BLaER1 (cell line): Measurements from ENCODE around the gene SMPX.
"Not testable (repeated sequence)": the region's sequence is repeated elsewhere in the genome, so short reads cannot be mapped to it uniquely, and the experiment has no call there.

Source experiments
- H3K27ac ChIP-seq: shearing (Covaris generic); formaldehyde crosslinking; 2 replicates; pipeline ENCODE4 v1.8.1; 2022
- H3K27me3 ChIP-seq: shearing (Covaris generic); formaldehyde crosslinking; 2 replicates; pipeline ENCODE4 v1.8.1; 2022
- H3K36me3 ChIP-seq: shearing (Covaris generic); formaldehyde crosslinking; 2 replicates; pipeline ENCODE4 v1.8.1; 2022
- H3K4me1 ChIP-seq: shearing (Covaris generic); formaldehyde crosslinking; 2 replicates; pipeline ENCODE4 v1.8.1; 2022
- H3K4me2 ChIP-seq: shearing (Covaris generic); formaldehyde crosslinking; 2 replicates; pipeline ENCODE4 v1.8.1; 2022
- H3K4me3 ChIP-seq: shearing (Covaris generic); formaldehyde crosslinking; 2 replicates; pipeline ENCODE4 v1.8.1; 2022
- H3K9ac ChIP-seq: shearing (Covaris generic); formaldehyde crosslinking; 2 replicates; pipeline ENCODE4 v1.8.1; 2022
- H3K9me3 ChIP-seq: shearing (Covaris generic); formaldehyde crosslinking; 2 replicates; pipeline ENCODE4 v1.8.1; 2022
- H4K20me1 ChIP-seq: shearing (Covaris generic); formaldehyde crosslinking; 2 replicates; pipeline ENCODE4 v1.8.1; 2022
- Cebpa-rat ChIP-seq: shearing (Covaris generic); IDR thresholded peaks from 2 replicates; pipeline ENCODE4 v1.8.1; 2022

SMPX gene

DNA sequence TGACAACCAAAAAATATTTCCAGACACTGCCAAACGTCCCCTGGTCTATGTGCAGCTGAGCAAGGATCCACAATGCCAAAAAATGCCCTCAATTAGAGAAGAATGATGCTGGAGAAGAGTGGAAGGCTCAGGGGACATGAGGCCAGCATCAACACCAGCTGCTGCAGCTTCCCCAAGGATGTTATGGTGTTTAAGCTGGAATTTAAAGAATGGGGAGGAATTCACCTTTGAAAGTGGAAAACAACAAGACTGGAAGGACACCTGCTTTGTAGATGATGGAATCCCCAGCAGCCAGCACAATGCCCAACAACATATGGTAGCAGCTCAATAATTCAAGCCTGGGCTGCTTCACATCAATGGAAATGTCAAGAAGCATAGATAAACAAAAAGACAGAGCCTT, 20.3 kb upstream of the SMPX start:
- no peak overlapping the region for H3K4me2 ChIP-seq
- no peaks in the 10 kb centered on the region for H3K4me1 ChIP-seq
- H3K4me3 ChIP-seq, result no peak overlapping the region

DNA sequence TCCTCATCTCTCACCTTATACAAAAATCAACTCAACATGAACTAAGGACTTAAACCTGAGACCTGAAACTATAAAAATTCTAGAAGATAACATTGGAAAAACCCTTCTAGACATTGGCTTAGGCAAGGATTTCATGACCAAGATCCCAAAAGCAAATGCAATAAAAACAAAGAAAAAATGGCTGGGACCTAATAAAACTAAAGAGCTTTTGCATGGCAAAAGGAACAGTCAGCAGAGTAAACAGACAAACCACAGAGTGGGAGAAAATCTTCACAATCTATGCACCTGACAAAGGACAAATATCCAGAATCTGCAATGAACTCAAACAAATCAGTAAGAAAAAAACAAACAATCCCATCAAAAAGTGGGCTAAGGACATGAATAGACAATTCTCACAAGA, 17.2 kb upstream of the SMPX start:
- H3K4me3 ChIP-seq, H3K4me2 ChIP-seq, H3K9me3 ChIP-seq, H3K9ac ChIP-seq, H3K36me3 ChIP-seq, H4K20me1 ChIP-seq, H3K4me1 ChIP-seq, H3K27ac ChIP-seq, H3K27me3 ChIP-seq: not testable (repeated sequence)

More for the DNA sequence above, 20.3 kb upstream of the SMPX start:
- no peaks in the 10 kb centered on the region for H4K20me1 ChIP-seq
- no peaks in the 10 kb centered on the region for H3K9me3 ChIP-seq
- no peaks in the 10 kb centered on the region for H3K36me3 ChIP-seq
- no peak overlapping the region for H3K27ac ChIP-seq
- no peaks in the 10 kb centered on the region for H3K27me3 ChIP-seq
- H3K9ac ChIP-seq, result no peak overlapping the region
- no peak for TF ChIP-seq Cebpa-rat

DNA sequence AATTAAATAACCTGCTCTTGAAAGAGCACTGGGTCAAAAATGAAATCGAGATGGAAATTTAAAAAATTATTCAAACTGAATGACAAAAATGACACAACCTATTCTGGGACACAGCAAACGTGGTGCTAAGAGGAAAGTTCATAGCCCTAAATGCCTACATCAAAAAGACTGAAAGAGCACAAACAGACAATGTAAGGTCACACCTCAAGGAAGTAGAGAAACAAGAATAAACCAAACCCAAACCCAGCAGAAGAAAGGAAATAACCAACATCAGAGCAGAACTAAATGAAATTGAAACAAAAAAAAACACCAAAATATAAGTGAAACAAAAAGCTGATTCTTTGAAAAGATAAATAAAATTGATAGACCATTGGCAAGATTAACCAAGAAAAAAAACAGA, 15.1 kb upstream of the SMPX start:
- not testable (repeated sequence) for H3K27ac ChIP-seq, H3K4me3 ChIP-seq, H3K9me3 ChIP-seq, H3K4me2 ChIP-seq, H3K9ac ChIP-seq, H3K27me3 ChIP-seq, H3K36me3 ChIP-seq, H3K4me1 ChIP-seq, H4K20me1 ChIP-seq

DNA sequence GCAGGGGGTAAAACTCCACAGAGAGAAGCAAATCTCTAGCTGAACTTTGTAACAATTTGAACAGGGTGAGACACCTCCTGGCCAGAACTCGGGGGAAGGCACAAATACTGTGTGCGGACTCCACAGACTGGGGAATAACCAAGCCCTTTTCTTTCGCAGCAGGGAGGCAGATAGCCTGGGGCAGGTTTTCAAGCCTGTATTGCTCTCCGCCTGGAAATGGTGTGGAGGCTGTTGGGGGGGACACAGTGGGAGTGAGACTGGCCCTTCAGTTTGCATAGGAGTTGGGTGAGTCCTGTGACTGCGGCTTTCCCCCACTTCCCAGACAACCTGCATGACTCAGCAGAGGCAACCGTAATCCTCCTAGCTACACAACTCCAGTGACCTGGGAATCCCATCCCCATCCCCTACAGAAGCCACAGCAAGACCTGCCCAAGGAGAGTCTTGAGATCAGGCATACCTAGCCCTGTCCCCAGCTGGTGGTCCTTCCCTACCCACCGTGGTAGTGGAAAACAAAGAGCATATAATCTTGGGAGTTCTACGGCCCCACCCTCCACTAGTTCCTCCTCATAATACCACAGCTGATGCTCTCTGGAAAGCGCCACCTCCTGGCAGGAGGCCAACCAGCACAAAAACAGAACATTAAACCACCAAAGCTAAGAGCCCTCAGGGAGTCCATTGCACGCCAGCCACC, 12.9 kb upstream of the SMPX start:
- Histone ChIP-seq H3K27ac (no peak overlapping the region), H3K4me2 (no peak overlapping the region), H3K27me3 (no peaks in the 10 kb centered on the region), H3K4me3 (no peak overlapping the region), H3K36me3 (no peaks in the 10 kb centered on the region), H3K9ac (no peak overlapping the region), H4K20me1 (no peaks in the 10 kb centered on the region), H3K9me3 (no peaks in the 10 kb centered on the region), H3K4me1 (no peaks in the 10 kb centered on the region)
- no peak for TF ChIP-seq Cebpa-rat

DNA sequence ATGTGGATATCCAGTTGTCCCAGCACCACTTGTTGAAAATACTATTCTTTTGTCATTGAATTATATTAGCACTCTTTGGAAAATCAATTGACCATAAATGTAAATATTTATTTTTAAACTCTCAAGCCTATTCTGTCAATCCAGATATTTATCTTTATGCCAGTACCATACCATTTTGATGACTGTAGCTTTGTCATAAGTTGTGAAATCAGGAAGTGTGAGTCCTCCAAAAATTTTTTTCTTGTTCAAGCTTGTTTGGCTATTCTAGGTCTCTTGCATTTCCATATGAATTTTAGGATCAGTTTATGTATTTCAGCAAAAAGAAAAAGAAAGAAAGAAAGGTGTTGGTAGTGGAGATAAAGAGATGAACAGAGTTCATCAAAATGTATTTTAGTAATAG, 8.2 kb upstream of the SMPX start:
- Histone ChIP-seq H3K4me3 (no peak overlapping the region), H3K4me2 (no peak overlapping the region), H3K27me3 (no peaks in the 10 kb centered on the region), H3K4me1 (no peaks in the 10 kb centered on the region), H3K9ac (no peak overlapping the region), H3K36me3 (no peaks in the 10 kb centered on the region), H3K9me3 (no peaks in the 10 kb centered on the region), H4K20me1 (no peaks in the 10 kb centered on the region), H3K27ac (no peak overlapping the region)
- TF ChIP-seq Cebpa-rat, result no peak

DNA sequence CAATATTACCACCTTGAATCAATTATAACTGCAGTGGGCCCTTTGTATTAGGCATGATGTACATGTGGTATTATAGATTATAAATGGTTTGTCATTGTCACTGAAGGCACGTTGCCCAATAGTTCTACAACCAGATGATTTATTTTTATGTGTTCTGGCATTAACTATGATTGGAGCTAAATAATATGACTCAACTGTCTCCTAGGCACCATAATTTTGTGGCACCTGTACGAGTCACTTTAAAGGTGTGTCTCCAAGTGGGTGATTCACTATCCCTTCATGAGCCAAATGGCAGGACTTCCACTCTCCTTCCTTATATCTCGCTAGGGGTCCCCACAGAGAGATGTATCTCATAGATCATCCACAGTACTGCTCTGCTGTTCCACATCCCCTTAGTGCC, 6.1 kb upstream of the SMPX start:
- Histone ChIP-seq H4K20me1 (no peaks in the 10 kb centered on the region), H3K27ac (no peak overlapping the region), H3K4me3 (no peak overlapping the region), H3K9ac (no peak overlapping the region), H3K9me3 (no peaks in the 10 kb centered on the region), H3K36me3 (no peaks in the 10 kb centered on the region), H3K27me3 (no peaks in the 10 kb centered on the region), H3K4me2 (no peak overlapping the region), H3K4me1 (no peaks in the 10 kb centered on the region)
- TF ChIP-seq Cebpa-rat, result no peak

DNA sequence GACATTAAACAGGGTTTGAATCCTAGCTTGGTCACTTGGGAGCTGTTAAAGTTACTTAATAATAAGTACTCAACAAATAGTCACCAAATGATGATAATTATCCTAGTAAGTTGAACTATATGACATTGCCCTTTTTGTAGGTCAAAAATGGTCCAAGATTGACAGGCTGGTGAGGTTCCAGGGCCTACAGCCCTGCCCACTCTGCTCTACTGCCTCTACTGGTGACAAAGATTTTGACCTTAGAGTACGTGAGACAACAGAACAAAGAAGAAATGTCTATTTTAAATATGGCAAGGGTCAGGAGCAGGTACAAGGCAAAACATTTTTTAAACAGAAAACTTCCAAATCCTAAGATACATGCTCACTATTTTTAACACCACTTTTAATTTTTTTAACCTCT, 572 bp upstream of the SMPX start:
- Histone ChIP-seq H3K4me2 (no peak overlapping the region), H3K4me3 (no peak overlapping the region), H3K36me3 (no peaks in the 10 kb centered on the region), H3K9me3 (no peaks in the 10 kb centered on the region), H4K20me1 (no peaks in the 10 kb centered on the region), H3K27me3 (no peaks in the 10 kb centered on the region), H3K9ac (no peak overlapping the region), H3K27ac (no peak overlapping the region), H3K4me1 (no peaks in the 10 kb centered on the region)
- no peak for TF ChIP-seq Cebpa-rat

DNA sequence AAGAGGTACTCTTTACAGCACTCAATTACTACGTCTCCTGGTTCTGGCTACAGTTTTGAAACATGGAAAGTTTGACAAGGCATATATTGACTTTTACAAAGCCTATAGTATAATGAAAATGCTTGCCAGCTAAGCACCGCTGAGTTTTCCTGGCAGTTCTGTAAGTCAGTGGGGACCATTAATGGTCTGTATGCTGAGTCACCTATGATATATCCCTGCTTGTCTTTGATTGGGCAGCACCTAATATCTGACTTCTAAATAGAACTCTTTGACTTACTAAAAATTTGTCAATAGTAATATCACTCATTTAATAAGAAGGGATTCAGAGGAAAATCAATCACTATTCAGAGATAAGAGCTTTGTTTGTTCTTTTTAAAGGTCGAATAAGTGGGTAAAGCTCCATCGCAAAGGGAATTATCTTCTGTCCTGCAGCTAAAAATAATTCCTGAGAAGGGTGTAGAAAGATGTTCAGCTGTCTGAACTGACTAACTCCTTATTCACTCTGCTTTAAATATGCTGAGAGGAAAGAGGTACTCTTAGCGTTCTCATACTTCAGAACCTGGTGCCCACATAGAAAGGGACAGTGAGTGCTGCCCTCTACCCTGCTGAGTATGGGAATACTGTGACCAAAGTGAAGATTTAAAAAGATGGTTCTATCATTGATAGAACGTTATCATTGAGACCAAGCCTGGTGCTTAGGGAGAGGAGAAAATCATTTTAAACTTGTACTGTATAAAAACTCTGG, 959 bp downstream of the SMPX start:
- no peak overlapping the region for H3K4me2 ChIP-seq
- no peak overlapping the region for H3K4me3 ChIP-seq
- no peaks in the 10 kb centered on the region for H4K20me1 ChIP-seq
- no peak for TF ChIP-seq Cebpa-rat
- no peaks in the 10 kb centered on the region for H3K4me1 ChIP-seq
- no peak overlapping the region for H3K27ac ChIP-seq
- no peaks in the 10 kb centered on the region for H3K36me3 ChIP-seq
- H3K9me3 ChIP-seq, result no peaks in the 10 kb centered on the region
- no peaks in the 10 kb centered on the region for H3K27me3 ChIP-seq
- H3K9ac ChIP-seq, result no peak overlapping the region

DNA sequence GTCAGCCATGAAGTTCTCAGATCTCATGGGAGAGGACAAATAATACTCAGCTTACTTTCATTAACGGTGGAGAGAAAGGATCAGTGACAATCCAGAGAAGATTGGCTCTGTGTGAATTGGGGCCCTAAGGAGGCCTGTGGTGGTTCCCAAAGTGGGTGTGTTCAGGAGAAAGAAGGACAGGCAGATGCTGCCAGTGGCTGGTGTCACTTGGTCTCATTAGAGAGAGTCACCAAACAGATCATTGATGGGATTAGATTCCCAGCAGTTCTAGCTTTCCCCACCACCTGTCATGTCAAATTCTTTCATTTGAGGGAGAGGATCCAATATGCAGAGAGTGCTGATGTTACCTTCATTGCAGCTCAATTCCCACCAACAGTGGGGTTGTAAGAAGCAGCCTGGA, 8.0 kb downstream of the SMPX start:
- Histone ChIP-seq H3K4me3 (no peak overlapping the region), H3K4me2 (no peak overlapping the region), H3K9me3 (no peaks in the 10 kb centered on the region), H3K36me3 (no peaks in the 10 kb centered on the region), H3K27me3 (no peaks in the 10 kb centered on the region), H4K20me1 (no peaks in the 10 kb centered on the region), H3K9ac (no peak overlapping the region), H3K4me1 (no peaks in the 10 kb centered on the region), H3K27ac (no peak overlapping the region)
- TF ChIP-seq Cebpa-rat, result no peak

DNA sequence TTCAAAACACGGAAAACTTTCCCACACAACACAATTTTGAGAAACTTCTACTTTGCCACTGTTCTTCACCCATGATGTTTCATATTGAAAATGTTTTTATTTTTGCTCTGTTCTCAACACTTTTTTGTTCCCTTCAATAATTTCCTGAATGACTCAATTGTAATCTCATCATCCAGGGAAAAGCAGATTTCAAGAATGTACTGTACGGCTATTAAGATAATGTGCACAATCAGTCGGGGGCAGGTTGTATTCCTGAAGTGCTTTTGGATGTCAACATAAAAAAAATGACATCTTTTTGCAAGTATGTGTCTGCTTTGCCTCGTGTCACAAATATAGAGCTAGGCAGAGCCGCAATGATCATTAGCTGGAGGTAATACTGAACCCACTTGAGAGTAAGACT, 9.7 kb downstream of the SMPX start:
- H3K4me1 ChIP-seq, result no peaks in the 10 kb centered on the region
- H3K36me3 ChIP-seq, result no peaks in the 10 kb centered on the region
- no peak overlapping the region for H3K9ac ChIP-seq
- H4K20me1 ChIP-seq, result no peaks in the 10 kb centered on the region
- H3K4me2 ChIP-seq, result no peak overlapping the region
- no peak overlapping the region for H3K4me3 ChIP-seq
- H3K27me3 ChIP-seq, result no peaks in the 10 kb centered on the region
- no peak overlapping the region for H3K27ac ChIP-seq
- no peak for TF ChIP-seq Cebpa-rat
- H3K9me3 ChIP-seq, result no peaks in the 10 kb centered on the region
